GM23338 (cell line): ENCODE data around the gene MPPE1. TPM values are rescaled to one million over a fixed set of nuclear protein-coding genes. Genes with fewer than 3 reads are reported as not detected.
A peak's percentile ranks its signal among the peaks of the same experiment; 100 is the strongest.

Source experiments
- ATAC-seq: fragments of 200-7000 bp; cut with Tn5 transposase; 3 replicates; pipeline ENCODE4 v1.9.1; 2020
- DNase-seq: peaks from one replicate; pipeline ENCODE4 v3.0.0-alpha.2; 2015; ENCODE audit warnings: low spot score
- H2AFZ ChIP-seq: fragments of 200-600 bp; sonication (generic); 2 replicates; pipeline ENCODE4 v1.8.0; 2016; ENCODE audit warnings: antibody characterized with exemption, mild to moderate bottlenecking, moderate library complexity
- H3F3A ChIP-seq: fragments of 200-600 bp; sonication (generic); replicated peaks from 2 replicates; pipeline ENCODE4 v1.8.0; 2017; ENCODE audit warnings: antibody characterized with exemption, mixed run types, low read depth
- H3K27ac ChIP-seq: fragments of 200-600 bp; sonication (generic); 2 replicates; pipeline ENCODE4 v1.6.1; 2016; ENCODE audit warnings: low read depth
- H3K27me3 ChIP-seq: fragments of 200-600 bp; sonication (generic); 2 replicates; pipeline ENCODE4 v1.8.0; 2016; ENCODE audit warnings: mild to moderate bottlenecking, mixed run types, moderate library complexity; ENCODE audit not compliant: insufficient read depth
- H3K36me3 ChIP-seq: fragments of 200-600 bp; sonication (generic); 2 replicates; pipeline ENCODE4 v1.8.0; 2016; ENCODE audit warnings: mild to moderate bottlenecking; ENCODE audit not compliant: insufficient read depth
- H3K4me1 ChIP-seq: fragments of 200-600 bp; sonication (generic); 2 replicates; pipeline ENCODE4 v1.8.0; 2016; ENCODE audit warnings: mild to moderate bottlenecking, moderate library complexity; ENCODE audit not compliant: insufficient read depth
- H3K4me2 ChIP-seq: fragments of 200-600 bp; sonication (generic); 2 replicates; pipeline ENCODE4 v1.7.1; 2017; ENCODE audit warnings: mixed run types
- H3K4me3 ChIP-seq: fragments of 200-600 bp; sonication (generic); 2 replicates; pipeline ENCODE4 v1.6.1; 2016; ENCODE audit warnings: mixed run types
- H3K79me2 ChIP-seq: fragments of 200-600 bp; sonication (generic); replicated peaks from 2 replicates; pipeline ENCODE4 v1.8.0; 2017; ENCODE audit warnings: mild to moderate bottlenecking; ENCODE audit not compliant: insufficient read depth
- H3K9me2 ChIP-seq: fragments of 200-600 bp; sonication (generic); 2 replicates; pipeline ENCODE4 v1.8.0; 2017; ENCODE audit not compliant: insufficient read depth
- H4K20me1 ChIP-seq: fragments of 200-600 bp; sonication (generic); replicated peaks from 2 replicates; pipeline ENCODE4 v1.8.0; 2017; ENCODE audit warnings: mild to moderate bottlenecking; ENCODE audit not compliant: insufficient read depth
- H3K27ac Mint-ChIP-seq: 2 replicates; pipeline ENCODE4 v1.8.0; 2020; ENCODE audit warnings: inconsistent platforms, mild to moderate bottlenecking, moderate library complexity, mixed read lengths
- H3K27me3 Mint-ChIP-seq: 3 replicates; pipeline ENCODE4 v1.8.0; 2022; ENCODE audit warnings: low read depth, mild to moderate bottlenecking, moderate library complexity, mixed read lengths, inconsistent platforms; ENCODE audit not compliant: insufficient read depth, poor library complexity
- H3K36me3 Mint-ChIP-seq: 3 replicates; pipeline ENCODE4 v1.8.0; 2021; ENCODE audit warnings: low read depth, mild to moderate bottlenecking, inconsistent platforms, moderate library complexity, mixed read lengths
- H3K4me1 Mint-ChIP-seq: 3 replicates; pipeline ENCODE4 v1.8.0; 2020; ENCODE audit warnings: mild to moderate bottlenecking, inconsistent platforms, mixed read lengths
- H3K4me3 Mint-ChIP-seq: 3 replicates; pipeline ENCODE4 v1.8.0; 2021; ENCODE audit warnings: moderate library complexity, mild to moderate bottlenecking, inconsistent platforms, mixed read lengths
- H3K9me3 Mint-ChIP-seq: 3 replicates; pipeline ENCODE4 v1.8.0; 2020; ENCODE audit warnings: moderate library complexity, mild to moderate bottlenecking, inconsistent platforms, mixed read lengths
- CREB1 ChIP-seq: fragments of 250-450 bp; sonication (Bioruptor Pico); IDR thresholded peaks from 2 replicates; pipeline ENCODE4 v1.5.0; 2020; ENCODE audit warnings: low read depth, mild to moderate bottlenecking, moderate library complexity
- CTCF ChIP-seq, 2 experiments: fragments of 200-600 bp in 1 of 2; sonication (generic) in 1 of 2; conservative IDR thresholded peaks; 2 replicates each; pipeline versions ENCODE4 v1.5.1 to v1.6.1; 2016 to 2017; ENCODE audit warnings: antibody characterized with exemption in 2 of 2, low read depth in 2 of 2, mild to moderate bottlenecking in 2 of 2, moderate library complexity in 1 of 2
- ETS1 ChIP-seq: IDR thresholded peaks from 2 replicates; pipeline ENCODE4 v1.6.1; 2016; ENCODE audit warnings: antibody characterized with exemption
- EZH2 ChIP-seq: fragments of 200-600 bp; sonication (generic); IDR thresholded peaks from one replicate; pipeline ENCODE4 v1.8.0; 2017; ENCODE audit warnings: antibody characterized with exemption, mild to moderate bottlenecking, low read depth; ENCODE audit not compliant: unreplicated experiment
- EZH2phosphoT487 ChIP-seq: fragments of 200-600 bp; sonication (generic); IDR thresholded peaks from one replicate; pipeline ENCODE4 v1.8.1; 2018; ENCODE audit warnings: antibody characterized with exemption; ENCODE audit not compliant: unreplicated experiment
- JUNB ChIP-seq: IDR thresholded peaks from one replicate; pipeline ENCODE4 v1.6.1; 2016; ENCODE audit warnings: antibody characterized with exemption; ENCODE audit not compliant: unreplicated experiment
- NANOG ChIP-seq: IDR thresholded peaks from 2 replicates; pipeline ENCODE4 v1.6.1; 2016; ENCODE audit warnings: antibody characterized with exemption, borderline replicate concordance
- POLR2AphosphoS5 ChIP-seq: IDR thresholded peaks from 2 replicates; pipeline ENCODE4 v1.6.1; 2016; ENCODE audit warnings: antibody characterized with exemption, low read depth
- ZNF114 ChIP-seq: fragments of 250-450 bp; sonication (Bioruptor Pico); IDR thresholded peaks from 2 replicates; pipeline ENCODE4 v1.5.0; 2020; ENCODE audit warnings: mild to moderate bottlenecking, moderate library complexity
- ZNF462 ChIP-seq: fragments of 250-450 bp; sonication (Bioruptor Pico); IDR thresholded peaks from 2 replicates; pipeline ENCODE4 v1.5.0; 2020; ENCODE audit warnings: mild to moderate bottlenecking, moderate library complexity
- polyA plus RNA-seq: library from polyadenylated mRNA; unstranded; fragments of >200 nt; fragmentation: Nextera tagmentation; extraction: Ambion mirVana; gene quantifications from 2 replicates; pipeline ENCODE4 v1.2.1, GENCODE V29; 2016
- total RNA-seq: library from RNA; depleted of rRNA; stranded (reverse); fragments of >200 nt; shearing (Covaris generic); gene quantifications from 2 replicates; pipeline ENCODE4 v1.2.3, GENCODE V29; 2014

The MPPE1 gene
- total and polyA plus RNA-seq, 2 experiments from 2014 or later = 18.8 to 24.6 TPM

- Histone ChIP-seq H4K20me1 (no peaks in the 10 kb centered on the region), H3K9me2 (no peaks in the 10 kb centered on the region), H3K4me2 (no peak overlapping the region), H3K79me2 (no peaks in the 10 kb centered on the region), H2AFZ (no peak overlapping the region), H3K36me3 (no peaks in the 10 kb centered on the region; the same call in 1 of the 2 replicates), H3K27me3 (no peaks in the 10 kb centered on the region), H3K27ac (no peak overlapping the region), H3K4me1 (peaks cover 9% of the 10 kb centered on the region), H3F3A (no peaks in the 10 kb centered on the region), H3K4me3 (no peak overlapping the region)
- Mint-ChIP-seq H3K36me3 (peaks cover 13% of the 10 kb centered on the region), H3K27me3 (peaks cover 3% of the 10 kb centered on the region), H3K27ac (peak overlapping the region; percentile 62; the same call in 1 of the 2 replicates), H3K4me1 (peaks cover 7% of the 10 kb centered on the region; the same call in 2 of the 3 replicates), H3K9me3 (no peaks in the 10 kb centered on the region), H3K4me3 (no peak overlapping the region)
- ATAC-seq = no peak
- TF ChIP-seq JUNB = no peak
- no peak for TF ChIP-seq ETS1
- no peak for TF ChIP-seq CREB1 (CRISPR knock-in tag)
- no peak for TF ChIP-seq EZH2
- TF ChIP-seq CTCF (conservative IDR thresholded peaks at IDR 0.05; ENCODE audit: low read depth in 2 of 2) = no peak
- TF ChIP-seq POLR2AphosphoS5 = no peak
- no peak for TF ChIP-seq NANOG
- TF ChIP-seq EZH2phosphoT487 = no peak
- no peak for TF ChIP-seq ZNF114 (CRISPR knock-in tag)
- TF ChIP-seq ZNF462 (CRISPR knock-in tag) = no peak
- DNase-seq = no peak
These were observed 41.4 kb downstream of the MPPE1 start for GRCh38 chr18:11866764-11867163.
